HG02885 (cell line): ENCODE measurements around the gene SHISA4.

Experiments used
- ATAC-seq: cut with Tn5 transposase; IDR thresholded peaks from one replicate; pipeline ENCODE4 v1.9.1; 2021; ENCODE audit warnings: mild to moderate bottlenecking; ENCODE audit not compliant: unreplicated experiment, poor library complexity

The SHISA4 gene

GRCh38 chr1:201880928-201881571 is 7.6 kb upstream of the SHISA4 start:
- ATAC-seq: no peak

GRCh38 chr1:201881617-201882016 is 7.1 kb upstream of the SHISA4 start:
- ATAC-seq: no peak

GRCh38 chr1:201882665-201883132 is 6.0 kb upstream of the SHISA4 start:
- ATAC-seq: no peak

- ATAC-seq: no peak
Observed at GRCh38 chr1:201883266-201883665, 5.4 kb upstream of the SHISA4 start.

- ATAC-seq: no peak
Observed at GRCh38 chr1:201883786-201884185, 4.9 kb upstream of the SHISA4 start.

- no peak for ATAC-seq
Observed at GRCh38 chr1:201884425-201884824, 4.3 kb upstream of the SHISA4 start.

- ATAC-seq: no peak
Observed at GRCh38 chr1:201885531-201886075, 3.1 kb upstream of the SHISA4 start.

- ATAC-seq: no peak
Observed at GRCh38 chr1:201886103-201886885, 2.4 kb upstream of the SHISA4 start.

GRCh38 chr1:201887116-201887866 is 1.4 kb upstream of the SHISA4 start:
- no peak for ATAC-seq

GRCh38 chr1:201889090-201889968 is 631 bp downstream of the SHISA4 start:
- ATAC-seq: no peak

- no peak for ATAC-seq
Observed at GRCh38 chr1:201890223-201890622, 1.5 kb downstream of the SHISA4 start.

GRCh38 chr1:201890806-201891450 is 2.2 kb downstream of the SHISA4 start:
- no peak for ATAC-seq

- ATAC-seq: no peak
Observed at GRCh38 chr1:201891451-201892045, 2.9 kb downstream of the SHISA4 start.

GRCh38 chr1:201892211-201892610 is 3.5 kb downstream of the SHISA4 start:
- no peak for ATAC-seq

- ATAC-seq: no peak
Observed at GRCh38 chr1:201893431-201893830, 4.7 kb downstream of the SHISA4 start.

GRCh38 chr1:201894343-201895119 is 5.8 kb downstream of the SHISA4 start:
- ATAC-seq: no peak

- ATAC-seq: no peak
Observed at GRCh38 chr1:201895120-201895665, 6.5 kb downstream of the SHISA4 start.
